HAP-1 (cell line): Measurements from ENCODE around the gene MYOG.

ENCODE experiments used
- DNase-seq, 2 experiments: peaks; one replicate each; pipeline ENCODE4 v3.0.0-alpha.2; 2016 to 2020; ENCODE audit warnings: low spot score in 2 of 2
- H3K27me3 ChIP-seq: fragments of 250-450 bp; sonication (Bioruptor Pico); 2 replicates; pipeline ENCODE4 v1.5.1; 2020; ENCODE audit warnings: low read depth, mild to moderate bottlenecking, moderate library complexity
- H3K36me3 ChIP-seq: fragments of 250-450 bp; sonication (Bioruptor Pico); replicated peaks from 2 replicates; pipeline ENCODE4 v1.5.1; 2020; ENCODE audit warnings: mild to moderate bottlenecking
- H3K4me1 ChIP-seq: fragments of 250-450 bp; sonication (Bioruptor Pico); 2 replicates; pipeline ENCODE4 v1.5.1; 2020; ENCODE audit warnings: mild to moderate bottlenecking
- H3K4me3 ChIP-seq: fragments of 250-450 bp; sonication (Bioruptor Pico); 2 replicates; pipeline ENCODE4 v1.5.1; 2020; ENCODE audit warnings: mild to moderate bottlenecking, moderate library complexity
- H3K9me3 ChIP-seq: fragments of 250-450 bp; sonication (Bioruptor Pico); 2 replicates; pipeline ENCODE4 v1.5.1; 2020; ENCODE audit warnings: mild to moderate bottlenecking, moderate library complexity
- in situ Hi-C: fragments of 300-500 bp; cut with MboI; formaldehyde crosslinking; loops from 3 replicates; pipeline ENCODE4 v1.14.3; 2020; ENCODE audit warnings: low sequenced_read_pairs, inconsistent platforms, mixed read lengths

Gene MYOG

DNA sequence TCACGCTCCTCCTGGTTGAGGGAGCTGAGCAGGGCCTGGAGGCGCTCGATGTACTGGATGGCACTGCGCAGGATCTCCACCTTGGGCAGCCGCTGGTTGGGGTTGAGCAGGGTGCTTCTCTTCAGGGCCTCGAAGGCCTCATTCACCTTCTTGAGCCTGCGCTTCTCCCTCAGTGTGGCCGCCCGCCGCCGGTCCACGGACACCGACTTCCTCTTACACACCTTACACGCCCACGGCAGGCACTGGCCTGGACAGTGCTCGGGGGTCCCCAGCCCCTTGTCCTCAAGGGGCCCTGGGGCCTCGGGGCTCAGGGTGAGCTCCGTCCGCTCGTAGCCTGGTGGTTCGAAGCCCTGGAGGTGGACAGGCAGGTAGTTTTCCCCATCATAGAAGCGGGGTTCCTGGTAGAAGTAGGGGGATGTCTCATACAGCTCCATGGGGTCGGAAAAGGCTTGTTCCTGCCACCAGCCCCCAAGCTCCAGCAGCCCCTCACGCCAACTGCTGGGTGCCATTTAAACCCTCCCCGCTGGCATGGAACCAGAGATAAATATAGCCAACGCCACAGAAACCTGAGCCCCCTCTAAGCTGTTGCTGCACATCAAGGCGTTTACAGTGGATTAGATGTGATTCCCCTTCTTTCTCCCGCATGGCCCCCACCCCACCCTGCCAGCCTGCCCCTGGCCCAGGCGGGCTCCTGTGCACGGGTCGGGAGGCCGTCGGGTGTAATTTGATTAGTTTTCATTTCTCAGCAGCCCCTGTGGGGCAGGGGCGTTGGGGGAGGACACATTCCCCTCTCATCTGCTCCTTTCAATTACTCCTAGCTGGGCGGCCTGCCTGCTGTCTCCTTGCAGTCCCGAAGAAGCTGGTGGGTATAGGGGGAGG is at the start of gene MYOG:
TSS of gene MYOG (minus strand) at position 485 of the 879 bp plus-strand sequence. CDS start at position 434, 51 bp downstream.
- Histone ChIP-seq H3K36me3 (no peaks in the 10 kb centered on the region), H3K9me3 (no peaks in the 10 kb centered on the region), H3K4me3 (no peak within 1 kb of the TSS), H3K4me1 (no peaks in the 10 kb centered on the region), H3K27me3 (peaks cover 2% of the 10 kb centered on the region; the same call in 1 of the 2 replicates)
- in situ Hi-C loops = no loop called here
- no peak for DNase-seq

DNA sequence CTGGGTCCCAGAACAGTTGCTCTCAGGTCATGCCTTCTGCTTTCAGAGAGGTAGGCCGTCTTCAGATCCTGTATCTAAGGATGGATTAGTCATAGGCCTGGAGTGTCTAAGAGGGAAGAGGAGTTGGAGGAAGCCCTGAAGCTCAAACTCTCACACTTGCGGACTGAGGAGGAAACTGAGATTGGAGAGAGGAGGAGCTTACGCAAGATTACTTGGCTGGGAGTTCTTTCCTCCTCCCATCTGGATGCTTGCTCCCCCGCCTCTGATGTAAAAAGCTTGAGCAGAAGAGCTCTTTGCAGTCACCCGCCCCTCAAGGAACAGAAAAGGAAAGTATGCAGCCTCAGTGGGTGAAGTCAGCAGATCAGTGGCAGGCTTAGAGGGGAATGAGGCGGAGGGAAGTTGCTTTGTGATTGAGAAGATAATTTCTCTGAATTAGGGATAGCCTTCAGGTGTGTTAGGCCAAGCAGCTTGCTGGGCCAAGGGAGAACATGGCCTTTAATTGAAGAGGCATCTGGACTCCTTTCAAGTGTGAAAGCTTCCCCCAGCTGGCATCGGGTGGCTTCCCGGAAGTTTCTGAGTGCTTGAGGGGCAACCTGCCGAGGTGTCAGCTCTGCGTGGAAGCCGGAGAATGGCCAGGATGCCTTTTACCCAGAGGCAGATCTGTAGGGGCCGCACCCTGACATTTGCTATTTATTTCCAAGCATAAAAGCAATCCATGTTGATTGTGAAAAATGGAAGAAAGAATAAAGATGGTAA is 48.3 kb upstream of the MYOG start:
- no peak for DNase-seq
- Histone ChIP-seq H3K36me3 (no peaks in the 10 kb centered on the region), H3K9me3 (no peaks in the 10 kb centered on the region), H3K27me3 (no peaks in the 10 kb centered on the region), H3K4me1 (no peaks in the 10 kb centered on the region), H3K4me3 (no peak overlapping the region)
- in situ Hi-C loops = no loop called here

DNA sequence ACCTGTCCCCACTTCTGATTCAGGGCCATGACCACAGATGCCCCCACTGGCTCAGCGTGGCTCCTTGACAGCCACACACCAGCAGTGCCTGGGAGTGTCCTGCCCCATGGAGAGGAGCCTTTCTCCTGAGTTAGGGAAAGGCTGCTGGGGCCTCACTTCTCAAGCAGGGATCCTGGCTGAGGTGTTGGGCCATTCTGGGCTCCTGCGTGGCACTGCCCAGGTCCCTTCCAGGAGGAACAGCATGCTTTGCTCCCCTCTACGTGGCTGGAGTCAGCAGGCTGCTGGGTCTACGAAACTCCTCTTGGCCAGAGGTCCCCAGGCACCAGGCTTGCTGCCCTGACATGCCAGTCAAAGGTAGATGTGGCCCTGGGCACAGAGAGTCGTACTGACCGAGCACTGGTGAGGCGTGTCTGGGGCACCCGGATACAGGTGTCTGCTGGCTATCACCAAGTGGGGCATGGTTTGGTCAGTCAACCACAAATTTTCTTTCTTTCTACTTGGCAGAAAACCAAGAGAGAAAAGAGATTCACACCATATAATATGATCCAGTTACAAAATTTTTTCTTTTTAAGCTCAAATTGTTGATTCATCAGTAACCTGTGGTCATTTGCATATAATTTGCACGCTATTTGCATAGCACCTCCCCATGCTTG is 45.9 kb upstream of the MYOG start:
- in situ Hi-C loops = no loop called here
- H3K36me3 ChIP-seq = no peaks in the 10 kb centered on the region
- H3K27me3 ChIP-seq = peaks cover 14% of the 10 kb centered on the region
- H3K4me1 ChIP-seq = peaks cover 3% of the 10 kb centered on the region; the same call in 1 of the 2 replicates
- H3K9me3 ChIP-seq = no peaks in the 10 kb centered on the region
- DNase-seq = no peak
- no peak overlapping the region for H3K4me3 ChIP-seq

DNA sequence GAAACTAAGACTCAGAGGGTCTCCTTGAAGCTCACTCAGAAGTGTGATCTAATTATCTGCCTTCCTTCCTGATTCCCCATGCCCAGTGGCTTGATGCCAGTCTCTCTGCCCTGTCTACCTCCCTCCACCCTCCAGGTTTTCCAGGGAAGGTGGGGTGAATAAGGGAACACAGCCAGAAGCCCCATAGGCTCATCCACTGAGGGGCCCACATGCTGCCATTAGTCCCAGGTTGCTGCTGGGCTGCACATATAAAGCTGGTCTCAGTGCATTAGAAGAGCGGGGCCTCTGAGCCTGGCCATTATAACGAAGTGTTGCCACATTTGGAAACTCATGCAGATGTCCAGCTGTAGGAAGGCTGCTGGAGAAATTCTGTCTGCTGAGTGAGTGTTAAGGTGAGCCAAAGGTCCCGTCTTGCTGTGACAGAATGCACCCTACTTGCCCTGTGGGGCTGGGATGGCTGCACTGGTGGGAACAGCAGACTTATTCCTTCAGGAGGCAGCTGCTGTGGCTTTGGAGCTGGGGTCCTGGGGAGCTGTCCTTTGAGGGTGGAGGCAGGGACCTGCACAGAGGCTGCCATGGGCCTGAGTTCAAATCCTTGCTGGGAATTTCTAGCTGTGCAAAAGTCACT is 44.7 kb upstream of the MYOG start:
- DNase-seq = no peak
- H3K4me1 ChIP-seq = peaks cover 3% of the 10 kb centered on the region; the same call in 1 of the 2 replicates
- no peaks in the 10 kb centered on the region for H3K9me3 ChIP-seq
- peaks cover 24% of the 10 kb centered on the region for H3K27me3 ChIP-seq
- in situ Hi-C loops = no loop called here
- no peak overlapping the region for H3K4me3 ChIP-seq
- no peaks in the 10 kb centered on the region for H3K36me3 ChIP-seq

DNA sequence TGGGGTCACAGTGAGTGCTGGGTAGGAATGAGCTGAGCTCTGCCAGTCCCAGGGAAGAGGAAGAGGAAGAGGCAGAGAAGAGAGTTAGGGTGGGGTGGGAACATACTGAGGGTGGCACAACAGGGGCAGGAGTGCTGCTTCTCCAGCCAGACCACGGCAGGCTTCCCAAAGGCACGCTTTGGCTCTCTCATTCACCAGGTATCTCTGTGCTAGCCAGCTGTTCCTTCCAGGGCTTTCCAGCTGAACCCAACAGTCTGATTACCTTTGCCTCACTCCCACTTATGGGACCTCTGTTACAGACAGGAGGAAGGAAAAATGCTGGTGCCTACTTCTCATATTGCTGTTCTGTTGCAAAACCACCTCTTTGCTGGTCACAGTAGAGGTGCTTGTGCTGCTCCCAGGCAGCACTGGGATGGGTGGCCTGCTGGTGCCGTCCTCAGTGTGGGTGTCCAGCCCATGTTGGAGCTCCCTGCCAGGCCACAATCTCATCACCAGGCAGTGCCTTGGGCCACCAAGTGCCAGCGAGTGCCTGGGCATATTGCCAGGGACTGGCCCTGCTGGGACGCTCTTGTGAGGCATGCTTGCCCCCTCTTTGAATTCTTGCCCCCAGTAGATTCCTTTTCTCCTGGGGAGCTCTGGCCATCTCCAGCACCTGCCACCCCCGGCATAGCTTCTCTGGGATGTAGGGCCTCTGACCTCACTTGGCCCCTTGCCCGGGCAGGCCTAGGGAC is 43.9 kb upstream of the MYOG start:
- DNase-seq = peak in 1 of 2 experiments; percentile 5
- Histone ChIP-seq H3K4me3 (no peak overlapping the region), H3K27me3 (peaks cover 32% of the 10 kb centered on the region), H3K4me1 (peaks cover 3% of the 10 kb centered on the region; the same call in 1 of the 2 replicates), H3K9me3 (no peaks in the 10 kb centered on the region), H3K36me3 (no peaks in the 10 kb centered on the region)
- in situ Hi-C loops = no loop called here

DNA sequence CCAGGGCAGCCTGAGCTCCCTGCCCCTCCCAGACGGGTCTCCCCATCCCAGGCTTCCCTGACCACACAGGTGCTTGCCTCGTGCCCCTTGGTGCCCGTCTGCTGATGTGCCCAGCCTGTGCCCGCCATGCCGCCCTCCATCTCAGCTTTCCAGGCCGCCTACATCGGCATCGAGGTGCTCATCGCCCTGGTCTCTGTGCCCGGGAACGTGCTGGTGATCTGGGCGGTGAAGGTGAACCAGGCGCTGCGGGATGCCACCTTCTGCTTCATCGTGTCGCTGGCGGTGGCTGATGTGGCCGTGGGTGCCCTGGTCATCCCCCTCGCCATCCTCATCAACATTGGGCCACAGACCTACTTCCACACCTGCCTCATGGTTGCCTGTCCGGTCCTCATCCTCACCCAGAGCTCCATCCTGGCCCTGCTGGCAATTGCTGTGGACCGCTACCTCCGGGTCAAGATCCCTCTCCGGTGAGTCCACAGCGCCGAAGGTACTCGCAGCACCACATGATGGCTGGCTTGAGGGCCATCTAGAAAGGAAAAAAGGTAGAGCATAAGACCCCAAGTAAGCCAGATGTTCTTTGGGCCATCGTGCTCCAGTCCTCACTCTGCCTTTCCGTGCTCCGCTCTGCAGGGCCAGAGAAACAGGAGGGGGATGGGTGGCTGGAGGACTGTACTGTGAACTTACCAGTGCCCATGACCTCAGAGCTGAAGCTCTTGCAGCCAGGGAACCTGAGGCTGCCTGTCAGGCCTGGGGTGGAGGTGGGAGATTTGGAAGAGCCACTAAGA is 43.1 kb upstream of the MYOG start:
- H3K36me3 ChIP-seq = no peaks in the 10 kb centered on the region
- in situ Hi-C loops = no loop called here
- no peaks in the 10 kb centered on the region for H3K9me3 ChIP-seq
- peaks cover 3% of the 10 kb centered on the region; the same call in 1 of the 2 replicates for H3K4me1 ChIP-seq
- peaks cover 40% of the 10 kb centered on the region for H3K27me3 ChIP-seq
- H3K4me3 ChIP-seq = peak overlapping the region; percentile 25; the same call in 1 of the 2 replicates
- no peak for DNase-seq

DNA sequence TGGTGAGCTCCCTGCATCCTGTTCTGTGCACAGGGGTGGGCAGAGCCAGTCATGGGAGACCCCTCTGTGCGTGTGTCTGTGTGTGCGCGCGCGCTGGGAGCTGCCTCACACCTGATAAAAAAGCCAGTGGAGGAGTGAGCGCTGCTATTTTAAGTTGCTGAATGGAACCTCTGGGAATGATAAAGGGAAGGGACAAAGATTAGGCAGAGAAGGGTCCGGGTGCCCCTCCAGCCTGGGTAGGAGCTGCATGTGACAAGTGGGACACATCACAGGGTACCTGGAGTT is 42.6 kb upstream of the MYOG start:
- in situ Hi-C loops = no loop called here
- Histone ChIP-seq H3K9me3 (no peaks in the 10 kb centered on the region), H3K4me3 (peak overlapping the region; percentile 25), H3K36me3 (no peaks in the 10 kb centered on the region), H3K27me3 (peaks cover 43% of the 10 kb centered on the region), H3K4me1 (peaks cover 3% of the 10 kb centered on the region; the same call in 1 of the 2 replicates)
- DNase-seq = no peak

DNA sequence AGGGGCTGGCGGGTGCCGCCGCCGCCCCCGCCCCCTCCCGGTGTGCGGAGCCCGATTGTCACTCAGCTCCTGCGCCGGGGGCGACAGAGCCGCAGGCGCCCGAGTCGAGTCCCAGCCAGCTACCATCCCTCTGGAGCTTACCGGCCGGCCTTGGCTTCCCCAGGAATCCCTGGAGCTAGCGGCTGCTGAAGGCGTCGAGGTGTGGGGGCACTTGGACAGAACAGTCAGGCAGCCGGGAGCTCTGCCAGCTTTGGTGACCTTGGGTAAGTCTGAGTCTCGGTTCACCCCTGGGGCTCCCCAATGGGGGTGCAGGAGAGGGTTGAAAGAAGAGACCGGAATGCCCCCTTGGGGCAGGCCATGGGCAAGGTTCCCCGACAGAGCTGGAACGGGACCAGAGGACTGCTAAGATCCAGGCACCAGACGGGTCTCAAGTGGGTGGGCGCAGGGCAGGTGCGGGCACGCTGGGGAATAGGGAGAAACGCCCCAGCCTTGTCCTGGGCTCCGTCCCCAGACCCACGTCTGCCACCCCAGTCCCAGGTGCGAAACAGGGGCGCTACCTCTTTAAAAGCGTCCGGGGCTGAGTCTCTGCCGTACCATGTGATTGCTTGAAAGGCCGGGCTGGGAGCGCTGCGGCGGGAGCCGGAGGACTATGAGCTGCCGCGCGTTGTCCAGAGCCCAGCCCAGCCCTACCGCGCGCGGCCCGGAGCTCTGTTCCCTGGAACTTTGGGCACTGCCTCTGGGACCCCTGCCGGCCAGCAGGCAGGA is 42.0 kb upstream of the MYOG start, which contains the start of gene ADORA1:
TSS of gene ADORA1 (plus strand) at position 61 of the 765 bp plus-strand sequence. CDS start 1,116 bp downstream, outside the sequence.
- in situ Hi-C loops = no loop called here
- Histone ChIP-seq H3K27me3 (peaks cover 48% of the 10 kb centered on the region), H3K9me3 (no peaks in the 10 kb centered on the region), H3K36me3 (no peaks in the 10 kb centered on the region), H3K4me1 (peaks cover 3% of the 10 kb centered on the region; the same call in 1 of the 2 replicates), H3K4me3 (peak within 1 kb of the TSS; percentile 25)
- peak; percentile 22 to 70 for DNase-seq

DNA sequence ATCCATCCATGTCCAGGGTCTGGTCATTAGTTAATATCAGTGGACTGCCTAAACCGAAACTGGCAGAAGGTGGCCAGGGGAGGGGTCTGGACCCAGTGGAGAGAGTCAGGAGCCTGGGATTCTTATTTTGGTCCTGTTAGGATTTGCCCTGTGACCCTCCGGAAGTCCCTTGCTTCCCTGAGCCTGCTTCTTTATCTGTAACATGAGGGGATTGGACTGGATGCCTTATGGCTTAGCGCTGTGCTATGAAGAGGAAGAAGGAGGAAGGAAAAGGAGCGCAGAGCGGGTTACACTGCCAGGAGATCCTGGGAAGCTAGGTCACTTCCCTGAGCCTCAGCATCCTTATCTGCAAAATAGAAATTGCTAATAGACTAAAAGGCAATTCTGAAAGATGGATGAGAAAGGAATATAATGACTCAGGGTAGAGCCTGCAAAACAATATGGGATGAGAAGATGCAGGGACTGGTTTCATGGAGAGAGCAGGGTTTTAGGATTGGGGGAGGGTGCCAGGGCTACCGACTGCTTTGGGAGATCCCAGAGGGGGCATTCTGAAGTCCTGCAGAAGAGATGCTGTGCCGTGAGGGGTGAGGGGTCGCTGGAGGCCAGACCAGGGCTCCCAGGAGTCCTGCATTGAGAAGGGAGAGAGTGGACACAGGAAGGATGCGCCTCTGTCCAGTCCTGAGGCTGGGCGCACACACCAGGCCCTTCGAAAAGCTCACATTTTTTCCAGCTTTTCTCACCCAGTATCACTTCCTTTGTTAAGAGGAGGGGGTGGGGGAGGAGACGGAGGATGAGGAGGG is 41.3 kb upstream of the MYOG start:
- Histone ChIP-seq H3K4me1 (peaks cover 3% of the 10 kb centered on the region; the same call in 1 of the 2 replicates), H3K4me3 (peak overlapping the region; percentile 25), H3K36me3 (no peaks in the 10 kb centered on the region), H3K27me3 (peaks cover 49% of the 10 kb centered on the region), H3K9me3 (no peaks in the 10 kb centered on the region)
- in situ Hi-C loops = no loop called here
- no peak for DNase-seq

DNA sequence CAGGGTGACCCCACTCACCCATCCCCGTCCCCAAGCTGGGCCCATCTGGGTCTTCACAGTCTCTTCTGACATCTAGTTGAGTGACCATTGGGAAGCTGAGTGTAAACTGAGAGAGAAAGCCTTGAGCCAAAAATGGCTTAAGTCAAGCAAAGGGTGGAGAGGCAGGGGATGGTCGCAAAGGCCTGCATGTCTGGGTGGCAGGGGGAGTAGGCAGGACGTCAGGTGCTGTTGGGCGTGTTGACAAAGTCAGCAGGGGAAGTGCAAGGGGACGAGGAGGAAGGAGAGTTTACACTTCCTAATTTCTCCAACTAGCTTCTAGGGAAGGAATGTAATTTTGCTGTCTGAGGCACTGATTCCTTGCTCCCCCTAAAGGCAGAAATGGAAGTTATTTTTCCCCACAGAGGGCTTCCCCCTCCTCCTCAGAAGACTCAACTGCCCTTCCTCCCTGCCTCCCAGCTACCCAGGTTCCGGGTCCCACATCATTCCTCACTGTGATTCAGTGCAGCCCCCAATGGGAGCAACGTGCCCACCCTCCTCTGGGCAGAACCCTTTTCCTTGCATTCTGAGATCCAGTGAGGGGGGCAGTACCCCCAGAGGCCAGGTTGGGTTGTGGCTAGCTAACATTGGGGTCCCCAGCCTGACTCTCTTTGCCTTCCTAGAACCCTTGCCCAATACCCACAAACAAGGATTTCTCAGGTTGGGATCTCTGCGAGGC is 40.5 kb upstream of the MYOG start:
- H3K4me3 ChIP-seq = no peak overlapping the region
- in situ Hi-C loops = no loop called here
- peaks cover 49% of the 10 kb centered on the region for H3K27me3 ChIP-seq
- no peak for DNase-seq
- H3K9me3 ChIP-seq = no peaks in the 10 kb centered on the region
- H3K36me3 ChIP-seq = no peaks in the 10 kb centered on the region
- peaks cover 3% of the 10 kb centered on the region; the same call in 1 of the 2 replicates for H3K4me1 ChIP-seq
